Cardiac muscle cell (in vitro differentiated cells and primary cell): ENCODE results near the gene GADD45B. TPM values are rescaled to one million over a fixed set of nuclear protein-coding genes. Genes with fewer than 3 reads are reported as not detected.

Source experiments
- DNase-seq, 2 donors: peaks; one replicate each; pipeline versions ENCODE4 v3.0.0 to v3.0.0-alpha.2; 2010 to 2017; ENCODE audit warnings: low read depth in 1 of 2, low spot score in 1 of 2
- H3K27ac ChIP-seq: fragments of 200-600 bp; sonication (generic); 2 replicates; pipeline ENCODE4 v1.5.1; 2016
- H3K27me3 ChIP-seq: fragments of 200-600 bp; sonication (generic); 2 replicates; pipeline ENCODE4 v1.6.0; 2016; ENCODE audit warnings: control low read depth
- H3K36me3 ChIP-seq: fragments of 200-600 bp; sonication (generic); 2 replicates; pipeline ENCODE4 v1.5.1; 2016; ENCODE audit warnings: control low read depth
- H3K4me1 ChIP-seq: fragments of 200-600 bp; sonication (generic); 2 replicates; pipeline ENCODE4 v1.8.1; 2017; ENCODE audit warnings: low read depth, mild to moderate bottlenecking, mixed run types
- H3K4me3 ChIP-seq: fragments of 200-600 bp; sonication (generic); 2 replicates; pipeline ENCODE4 v1.5.1; 2016; ENCODE audit warnings: mild to moderate bottlenecking
- H3K9me3 ChIP-seq: fragments of 200-600 bp; sonication (generic); 2 replicates; pipeline ENCODE4 v1.5.1; 2017; ENCODE audit warnings: low read depth, mild to moderate bottlenecking, control low read depth
- polyA plus RNA-seq: library from polyadenylated mRNA; unstranded; fragments of >200 nt; fragmentation: Nextera tagmentation; extraction: Ambion mirVana; gene quantifications from 2 replicates; pipeline ENCODE4 v1.2.1, GENCODE V29; 2016
- total RNA-seq: library from RNA; depleted of rRNA; stranded (reverse); fragments of >200 nt; gene quantifications from 2 replicates; pipeline ENCODE4 v1.2.3, GENCODE V29; 2016
- TF ChIP-seq, protein P1 (sequence below): IDR thresholded peaks from 2 replicates; pipeline ENCODE4 v1.5.1; 2012; ENCODE audit warnings: low read depth, mild to moderate bottlenecking, low read length

Gene GADD45B
- total and polyA plus RNA-seq, 2 experiments from 2014 or later: 30.5 to 75.2 TPM

DNA sequence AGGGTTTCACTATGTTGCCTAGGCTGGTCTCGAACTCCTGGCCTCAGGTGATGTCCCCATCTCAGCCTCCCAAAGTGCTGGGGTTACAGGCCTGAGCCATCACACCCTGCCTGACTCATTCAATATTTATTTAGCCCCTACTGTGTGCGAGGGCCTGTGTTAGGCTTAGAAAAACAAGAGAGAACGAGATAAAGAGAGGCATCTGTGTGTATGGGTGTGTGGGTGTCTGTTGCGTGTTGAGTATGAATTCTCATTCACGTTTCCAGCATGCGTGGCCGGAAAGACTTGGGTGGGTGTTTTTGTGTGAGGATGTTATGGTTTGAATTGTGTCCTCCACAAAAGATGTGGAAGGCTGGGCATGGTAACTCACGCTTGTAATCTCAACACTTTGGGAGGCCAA is 9.5 kb downstream of the GADD45B start:
- H3K27me3 ChIP-seq: no peaks in the 10 kb centered on the region
- DNase-seq: no peak
- TF ChIP-seq, protein P1, sequence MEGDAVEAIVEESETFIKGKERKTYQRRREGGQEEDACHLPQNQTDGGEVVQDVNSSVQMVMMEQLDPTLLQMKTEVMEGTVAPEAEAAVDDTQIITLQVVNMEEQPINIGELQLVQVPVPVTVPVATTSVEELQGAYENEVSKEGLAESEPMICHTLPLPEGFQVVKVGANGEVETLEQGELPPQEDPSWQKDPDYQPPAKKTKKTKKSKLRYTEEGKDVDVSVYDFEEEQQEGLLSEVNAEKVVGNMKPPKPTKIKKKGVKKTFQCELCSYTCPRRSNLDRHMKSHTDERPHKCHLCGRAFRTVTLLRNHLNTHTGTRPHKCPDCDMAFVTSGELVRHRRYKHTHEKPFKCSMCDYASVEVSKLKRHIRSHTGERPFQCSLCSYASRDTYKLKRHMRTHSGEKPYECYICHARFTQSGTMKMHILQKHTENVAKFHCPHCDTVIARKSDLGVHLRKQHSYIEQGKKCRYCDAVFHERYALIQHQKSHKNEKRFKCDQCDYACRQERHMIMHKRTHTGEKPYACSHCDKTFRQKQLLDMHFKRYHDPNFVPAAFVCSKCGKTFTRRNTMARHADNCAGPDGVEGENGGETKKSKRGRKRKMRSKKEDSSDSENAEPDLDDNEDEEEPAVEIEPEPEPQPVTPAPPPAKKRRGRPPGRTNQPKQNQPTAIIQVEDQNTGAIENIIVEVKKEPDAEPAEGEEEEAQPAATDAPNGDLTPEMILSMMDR: no peak
- H3K4me3 ChIP-seq: no peak overlapping the region
- H3K36me3 ChIP-seq: no peaks in the 10 kb centered on the region
- H3K9me3 ChIP-seq: no peaks in the 10 kb centered on the region
- H3K27ac ChIP-seq: no peak overlapping the region
- peaks cover 8% of the 10 kb centered on the region for H3K4me1 ChIP-seq

DNA sequence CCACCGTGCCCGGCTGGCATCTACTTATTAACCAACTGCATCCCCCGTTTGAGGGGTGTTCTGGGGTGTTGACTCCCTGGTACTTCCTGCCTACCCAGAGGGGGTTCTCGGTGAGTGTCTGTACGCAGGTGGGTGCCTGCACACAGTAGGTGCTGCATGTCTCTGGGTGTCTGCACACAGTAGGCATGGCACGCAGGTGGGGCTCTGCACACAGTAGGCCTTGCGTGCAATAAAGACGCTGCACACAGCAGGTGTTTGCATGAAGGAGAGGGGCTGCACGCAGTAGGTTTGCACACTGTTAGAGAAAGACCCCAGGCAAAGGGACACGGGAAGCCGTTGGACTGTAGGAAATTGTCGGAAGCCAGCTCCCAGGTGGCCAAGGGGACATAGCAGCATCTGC is 11.2 kb downstream of the GADD45B start:
- TF ChIP-seq, protein P1: no peak
- no peaks in the 10 kb centered on the region for H3K9me3 ChIP-seq
- no peak overlapping the region for H3K4me3 ChIP-seq
- no peaks in the 10 kb centered on the region for H3K36me3 ChIP-seq
- DNase-seq: no peak
- H3K27ac ChIP-seq: no peak overlapping the region
- H3K4me1 ChIP-seq: peaks cover 8% of the 10 kb centered on the region
- H3K27me3 ChIP-seq: no peaks in the 10 kb centered on the region

DNA sequence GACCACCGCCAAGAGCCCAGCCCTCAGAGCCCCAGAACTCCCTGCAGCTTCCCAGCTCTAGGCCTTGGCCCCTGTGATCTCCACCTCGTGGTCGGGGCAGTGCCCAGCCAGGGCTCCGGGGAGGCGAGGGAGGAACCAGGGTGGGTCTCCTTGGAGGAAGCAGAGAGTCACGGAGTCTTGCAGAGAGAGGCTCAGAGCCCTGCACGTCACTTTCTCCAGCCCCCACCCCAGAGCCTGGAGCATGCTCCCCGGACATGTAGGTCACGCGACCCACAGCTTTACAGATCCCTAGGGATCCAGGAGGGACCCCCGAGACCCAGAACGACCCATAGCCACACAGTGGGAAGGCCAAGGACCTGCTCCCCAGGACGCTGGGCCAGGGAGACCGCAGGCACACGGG is 11.9 kb downstream of the GADD45B start:
- no peak overlapping the region for H3K4me3 ChIP-seq
- H3K27ac ChIP-seq: no peak overlapping the region
- peaks cover 8% of the 10 kb centered on the region for H3K4me1 ChIP-seq
- TF ChIP-seq, protein P1: no peak
- H3K36me3 ChIP-seq: no peaks in the 10 kb centered on the region
- no peak for DNase-seq
- H3K9me3 ChIP-seq: no peaks in the 10 kb centered on the region
- H3K27me3 ChIP-seq: no peaks in the 10 kb centered on the region

DNA sequence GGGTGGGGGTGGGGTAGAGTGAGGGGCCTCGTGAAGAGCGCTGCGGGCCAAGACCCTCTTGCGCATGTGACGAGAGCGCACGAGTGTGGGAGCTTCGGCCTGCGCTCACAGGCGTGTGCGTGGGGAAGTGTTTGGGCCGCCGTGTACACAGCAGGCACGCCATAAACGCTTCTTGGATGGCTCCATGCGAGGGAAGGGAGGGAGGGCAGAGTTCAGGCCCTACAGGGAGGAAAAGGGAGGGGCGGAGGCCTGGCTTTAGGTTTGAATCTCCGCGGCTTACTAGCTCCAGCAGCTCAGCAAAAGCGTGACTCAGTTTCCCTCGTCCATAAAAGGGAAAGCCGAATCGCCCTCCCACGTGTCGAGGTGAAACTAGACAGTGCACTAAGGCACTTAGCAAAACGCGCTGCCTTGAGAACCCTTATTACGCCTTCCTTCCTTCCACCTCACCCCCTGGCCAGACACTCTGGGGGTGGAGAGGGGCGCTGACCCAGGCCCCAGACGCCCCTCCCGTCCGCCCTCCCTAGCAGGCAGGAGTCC is 12.5 kb downstream of the GADD45B start:
- TF ChIP-seq, protein P1: no peak

DNA sequence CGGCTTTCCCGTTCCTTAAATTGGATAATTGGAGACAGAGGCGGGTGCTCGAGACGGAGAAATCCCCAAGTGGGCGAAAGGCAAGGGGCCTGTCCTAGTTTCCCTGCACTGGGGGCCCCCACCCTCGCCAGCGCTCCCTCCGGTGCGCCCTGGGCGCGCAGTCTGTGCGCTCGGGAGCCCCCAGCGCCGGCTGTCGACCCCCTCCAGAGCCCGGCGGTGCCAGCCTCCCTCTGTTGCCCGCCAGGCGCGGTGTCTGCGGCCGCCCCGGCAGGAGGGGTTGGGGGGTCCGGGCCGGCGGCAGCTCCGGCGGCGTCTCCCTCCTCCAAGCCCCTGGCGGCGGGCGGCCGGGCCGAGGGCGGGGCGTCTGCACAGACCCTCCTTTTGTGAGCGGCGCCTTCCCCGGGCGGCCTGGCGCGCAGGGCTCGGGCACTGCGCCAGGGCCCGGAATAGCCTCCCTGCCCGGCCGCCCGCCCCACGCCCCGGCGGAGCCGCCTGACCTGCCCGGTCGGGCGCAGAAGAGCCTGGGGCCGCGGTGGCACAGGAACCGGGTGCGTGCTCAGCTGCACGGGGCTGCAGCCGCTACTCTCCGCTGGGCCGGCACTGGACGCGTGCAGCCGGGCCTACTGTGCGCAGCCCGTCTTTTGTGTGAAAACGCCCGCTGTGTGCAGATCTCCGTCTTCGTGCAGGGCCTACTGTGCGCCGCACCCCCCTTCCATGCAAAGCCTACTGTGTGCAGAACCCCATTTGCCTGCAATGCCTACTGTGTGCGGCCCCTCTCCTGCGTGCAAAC is 13.2 kb downstream of the GADD45B start:
- peak overlapping the region; percentile 31 for H3K4me3 ChIP-seq
- H3K9me3 ChIP-seq: no peaks in the 10 kb centered on the region
- peak overlapping the region; percentile 53 for H3K27ac ChIP-seq
- H3K27me3 ChIP-seq: no peaks in the 10 kb centered on the region
- peak; percentile 74 to 93 for DNase-seq
- H3K36me3 ChIP-seq: no peaks in the 10 kb centered on the region
- TF ChIP-seq, protein P1: no peak
- H3K4me1 ChIP-seq: peaks cover 12% of the 10 kb centered on the region

More for the DNA sequence above, 12.5 kb downstream of the GADD45B start:
- no peak overlapping the region for H3K4me3 ChIP-seq
- no peak overlapping the region for H3K27ac ChIP-seq
- H3K9me3 ChIP-seq: no peaks in the 10 kb centered on the region
- H3K4me1 ChIP-seq: peaks cover 8% of the 10 kb centered on the region
- H3K36me3 ChIP-seq: no peaks in the 10 kb centered on the region
- DNase-seq: no peak
- no peaks in the 10 kb centered on the region for H3K27me3 ChIP-seq
